RWPE1 (cell line): ENCODE data around the gene ACY1.

ENCODE experiments used
- CTCF ChIA-PET: fragments of 350-600 bp; sonication (Branson Sonifier 250); formaldehyde crosslinking; extraction: SDS; loops from one replicate; lab custom pipeline; 2021; lab: Yijun Ruan, JAX
- POLR2A ChIA-PET: fragments of 400-600 bp; formaldehyde crosslinking; extraction: SDS; loops from one replicate; lab custom pipeline; 2020; ENCODE audit warnings: antibody characterized with exemption; ENCODE audit not compliant: low non-redundant PET; lab: Yijun Ruan, JAX
- DNase-seq: peaks from one replicate; pipeline ENCODE4 v3.0.0; 2012; ENCODE audit warnings: low spot score
- H3K27ac ChIP-seq: fragments of 450-650 bp; 2 replicates; pipeline ENCODE4 v1.5.1; 2017
- CTCF ChIP-seq: fragments of 450-650 bp; conservative IDR thresholded peaks from 2 replicates; pipeline ENCODE4 v1.5.1; 2017; ENCODE audit warnings: low read depth, mild to moderate bottlenecking

Gene ACY1

GRCh38 chr3:51967384-51968169 is 15.8 kb upstream of the ACY1 start, which contains the start of gene PCBP4:
TSS of gene PCBP4 (minus strand) at chr3:51967454. CDS start at chr3:51961240, 6,214 bp downstream.
- ChIA-PET CTCF (interaction anchor here (1.0 kb wide), 1 partner anchor 26 kb away, joined by 3 read pairs; the partner anchor contains the start of genes PARP3 and RRP9), POLR2A (no interaction called here)
- TF ChIP-seq CTCF: no peak
- H3K27ac ChIP-seq: peak within 1 kb of the TSS; percentile 89
- no peak for DNase-seq

- DNase-seq: no peak
- ChIA-PET POLR2A (no interaction called here), CTCF (interaction anchor here (1.0 kb wide), 1 partner anchor 26 kb away, joined by 3 read pairs; the partner anchor contains the start of genes PARP3 and RRP9)
- TF ChIP-seq CTCF: no peak
- peak overlapping the region; percentile 89 for H3K27ac ChIP-seq
Observed at GRCh38 chr3:51968170-51968775, 15.1 kb upstream of the ACY1 start.

GRCh38 chr3:51968883-51969678 is 14.3 kb upstream of the ACY1 start:
- TF ChIP-seq CTCF: no peak
- POLR2A ChIA-PET: interaction anchor here (0.9 kb wide), 1 partner anchor 12 kb away, joined by 3 read pairs; no protein-coding TSS in a partner anchor
- peak overlapping the region; percentile 89 for H3K27ac ChIP-seq
- no peak for DNase-seq
- CTCF ChIA-PET: interaction anchor here (1.0 kb wide), 2 partner anchors 12 to 27 kb away, joined by 3 read pairs; partner anchors contain the start of genes PARP3 and RRP9

GRCh38 chr3:51969841-51970240 is 13.5 kb upstream of the ACY1 start:
- H3K27ac ChIP-seq: peak overlapping the region; percentile 89
- POLR2A ChIA-PET: interaction anchor here (0.9 kb wide), 1 partner anchor 13 kb away, joined by 3 read pairs; no protein-coding TSS in a partner anchor

GRCh38 chr3:51970606-51971300 is 12.6 kb upstream of the ACY1 start:
- peak overlapping the region; percentile 89 for H3K27ac ChIP-seq
- DNase-seq: no peak
- CTCF ChIA-PET: no interaction called here
- POLR2A ChIA-PET: no interaction called here
- TF ChIP-seq CTCF: no peak

More at GRCh38 chr3:51969841-51970240, 13.5 kb upstream of the ACY1 start:
- no peak for DNase-seq
- TF ChIP-seq CTCF: no peak
- CTCF ChIA-PET: interaction anchor here (1.0 kb wide), 1 partner anchor 13 kb away, joined by 3 read pairs; no protein-coding TSS in a partner anchor
